GM23338 (cell line): ENCODE measurements around the gene KRT3. TPM values are rescaled to one million over a fixed set of nuclear protein-coding genes. Genes with fewer than 3 reads are reported as not detected.

Experiments used
- CREB1 ChIP-seq: fragments of 250-450 bp; sonication (Bioruptor Pico); IDR thresholded peaks from 2 replicates; pipeline ENCODE4 v1.5.0; 2020; ENCODE audit warnings: low read depth, mild to moderate bottlenecking, moderate library complexity
- EZH2phosphoT487 ChIP-seq: fragments of 200-600 bp; sonication (generic); IDR thresholded peaks from one replicate; pipeline ENCODE4 v1.8.1; 2018; ENCODE audit warnings: antibody characterized with exemption; ENCODE audit not compliant: unreplicated experiment
- NANOG ChIP-seq: IDR thresholded peaks from 2 replicates; pipeline ENCODE4 v1.6.1; 2016; ENCODE audit warnings: antibody characterized with exemption, borderline replicate concordance
- POLR2AphosphoS5 ChIP-seq: IDR thresholded peaks from 2 replicates; pipeline ENCODE4 v1.6.1; 2016; ENCODE audit warnings: antibody characterized with exemption, low read depth
- ZNF331 ChIP-seq: fragments of 250-450 bp; sonication (Bioruptor Pico); IDR thresholded peaks from 2 replicates; pipeline ENCODE4 v1.5.0; 2020; ENCODE audit warnings: low read depth, mild to moderate bottlenecking, moderate library complexity
- polyA plus RNA-seq: library from polyadenylated mRNA; unstranded; fragments of >200 nt; fragmentation: Nextera tagmentation; extraction: Ambion mirVana; gene quantifications from 2 replicates; pipeline ENCODE4 v1.2.1, GENCODE V29; 2016
- total RNA-seq: library from RNA; depleted of rRNA; stranded (reverse); fragments of >200 nt; shearing (Covaris generic); gene quantifications from 2 replicates; pipeline ENCODE4 v1.2.3, GENCODE V29; 2014
- TF ChIP-seq, protein P1 (sequence below): fragments of 250-450 bp; sonication (Bioruptor Pico); IDR thresholded peaks from 2 replicates; pipeline ENCODE4 v1.5.0; 2020; ENCODE audit warnings: mild to moderate bottlenecking, moderate library complexity
- TF ChIP-seq, protein P2 (sequence below), 2 experiments: fragments of 200-600 bp in 1 of 2; sonication (generic) in 1 of 2; conservative IDR thresholded peaks; 2 replicates each; pipeline versions ENCODE4 v1.5.1 to v1.6.1; 2016 to 2017; ENCODE audit warnings: antibody characterized with exemption in 2 of 2, low read depth in 2 of 2, mild to moderate bottlenecking in 2 of 2, moderate library complexity in 1 of 2
- TF ChIP-seq, protein P3 (sequence below): IDR thresholded peaks from 2 replicates; pipeline ENCODE4 v1.6.1; 2016; ENCODE audit warnings: antibody characterized with exemption

Gene KRT3
- total and polyA plus RNA-seq, 2 experiments from 2014 or later: not detected

DNA sequence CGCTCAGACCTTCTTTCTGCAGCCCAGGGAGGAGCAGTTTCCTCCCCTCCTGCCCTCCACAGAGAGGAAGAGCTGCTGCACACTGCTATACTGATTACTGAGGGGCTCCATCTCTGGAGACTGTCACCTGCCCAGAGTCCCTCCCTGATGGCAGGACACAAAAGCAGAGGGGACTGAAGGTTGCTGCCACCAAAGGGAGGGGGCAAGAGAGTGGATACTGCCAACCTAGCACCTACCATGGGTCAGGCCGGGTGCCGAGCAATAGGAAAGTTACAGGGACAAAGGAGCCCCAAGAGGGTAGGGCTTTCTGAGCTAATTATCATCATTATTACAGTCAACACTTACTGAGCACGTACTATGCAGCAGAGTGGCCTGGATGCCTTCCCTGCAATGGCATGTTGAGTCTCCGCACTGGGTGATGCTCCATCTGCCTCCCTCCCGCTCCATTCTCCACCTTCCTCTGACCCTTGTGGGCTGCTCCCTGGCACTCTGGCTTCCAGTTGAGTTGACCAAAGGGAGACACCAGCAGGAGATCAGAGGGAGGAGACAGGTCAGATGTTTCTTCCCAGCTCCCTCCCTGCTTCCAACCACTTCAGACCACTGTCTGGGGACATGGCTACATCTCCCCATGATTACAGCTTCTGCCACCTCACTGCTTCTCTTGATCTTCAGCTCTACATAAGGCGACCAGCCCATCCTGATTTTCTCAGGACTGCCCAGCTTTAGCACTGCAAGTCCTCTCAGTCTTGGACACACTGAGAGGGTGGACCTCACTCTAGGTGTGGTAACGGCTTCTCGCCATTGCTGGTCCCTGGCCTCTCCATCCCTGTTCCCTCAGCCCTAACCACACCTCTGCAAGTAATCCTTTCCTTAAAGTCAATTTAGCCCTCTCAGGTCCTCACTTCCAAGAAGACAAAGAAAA, 40.8 kb upstream of the KRT3 start (continued):
- TF ChIP-seq, protein P1, sequence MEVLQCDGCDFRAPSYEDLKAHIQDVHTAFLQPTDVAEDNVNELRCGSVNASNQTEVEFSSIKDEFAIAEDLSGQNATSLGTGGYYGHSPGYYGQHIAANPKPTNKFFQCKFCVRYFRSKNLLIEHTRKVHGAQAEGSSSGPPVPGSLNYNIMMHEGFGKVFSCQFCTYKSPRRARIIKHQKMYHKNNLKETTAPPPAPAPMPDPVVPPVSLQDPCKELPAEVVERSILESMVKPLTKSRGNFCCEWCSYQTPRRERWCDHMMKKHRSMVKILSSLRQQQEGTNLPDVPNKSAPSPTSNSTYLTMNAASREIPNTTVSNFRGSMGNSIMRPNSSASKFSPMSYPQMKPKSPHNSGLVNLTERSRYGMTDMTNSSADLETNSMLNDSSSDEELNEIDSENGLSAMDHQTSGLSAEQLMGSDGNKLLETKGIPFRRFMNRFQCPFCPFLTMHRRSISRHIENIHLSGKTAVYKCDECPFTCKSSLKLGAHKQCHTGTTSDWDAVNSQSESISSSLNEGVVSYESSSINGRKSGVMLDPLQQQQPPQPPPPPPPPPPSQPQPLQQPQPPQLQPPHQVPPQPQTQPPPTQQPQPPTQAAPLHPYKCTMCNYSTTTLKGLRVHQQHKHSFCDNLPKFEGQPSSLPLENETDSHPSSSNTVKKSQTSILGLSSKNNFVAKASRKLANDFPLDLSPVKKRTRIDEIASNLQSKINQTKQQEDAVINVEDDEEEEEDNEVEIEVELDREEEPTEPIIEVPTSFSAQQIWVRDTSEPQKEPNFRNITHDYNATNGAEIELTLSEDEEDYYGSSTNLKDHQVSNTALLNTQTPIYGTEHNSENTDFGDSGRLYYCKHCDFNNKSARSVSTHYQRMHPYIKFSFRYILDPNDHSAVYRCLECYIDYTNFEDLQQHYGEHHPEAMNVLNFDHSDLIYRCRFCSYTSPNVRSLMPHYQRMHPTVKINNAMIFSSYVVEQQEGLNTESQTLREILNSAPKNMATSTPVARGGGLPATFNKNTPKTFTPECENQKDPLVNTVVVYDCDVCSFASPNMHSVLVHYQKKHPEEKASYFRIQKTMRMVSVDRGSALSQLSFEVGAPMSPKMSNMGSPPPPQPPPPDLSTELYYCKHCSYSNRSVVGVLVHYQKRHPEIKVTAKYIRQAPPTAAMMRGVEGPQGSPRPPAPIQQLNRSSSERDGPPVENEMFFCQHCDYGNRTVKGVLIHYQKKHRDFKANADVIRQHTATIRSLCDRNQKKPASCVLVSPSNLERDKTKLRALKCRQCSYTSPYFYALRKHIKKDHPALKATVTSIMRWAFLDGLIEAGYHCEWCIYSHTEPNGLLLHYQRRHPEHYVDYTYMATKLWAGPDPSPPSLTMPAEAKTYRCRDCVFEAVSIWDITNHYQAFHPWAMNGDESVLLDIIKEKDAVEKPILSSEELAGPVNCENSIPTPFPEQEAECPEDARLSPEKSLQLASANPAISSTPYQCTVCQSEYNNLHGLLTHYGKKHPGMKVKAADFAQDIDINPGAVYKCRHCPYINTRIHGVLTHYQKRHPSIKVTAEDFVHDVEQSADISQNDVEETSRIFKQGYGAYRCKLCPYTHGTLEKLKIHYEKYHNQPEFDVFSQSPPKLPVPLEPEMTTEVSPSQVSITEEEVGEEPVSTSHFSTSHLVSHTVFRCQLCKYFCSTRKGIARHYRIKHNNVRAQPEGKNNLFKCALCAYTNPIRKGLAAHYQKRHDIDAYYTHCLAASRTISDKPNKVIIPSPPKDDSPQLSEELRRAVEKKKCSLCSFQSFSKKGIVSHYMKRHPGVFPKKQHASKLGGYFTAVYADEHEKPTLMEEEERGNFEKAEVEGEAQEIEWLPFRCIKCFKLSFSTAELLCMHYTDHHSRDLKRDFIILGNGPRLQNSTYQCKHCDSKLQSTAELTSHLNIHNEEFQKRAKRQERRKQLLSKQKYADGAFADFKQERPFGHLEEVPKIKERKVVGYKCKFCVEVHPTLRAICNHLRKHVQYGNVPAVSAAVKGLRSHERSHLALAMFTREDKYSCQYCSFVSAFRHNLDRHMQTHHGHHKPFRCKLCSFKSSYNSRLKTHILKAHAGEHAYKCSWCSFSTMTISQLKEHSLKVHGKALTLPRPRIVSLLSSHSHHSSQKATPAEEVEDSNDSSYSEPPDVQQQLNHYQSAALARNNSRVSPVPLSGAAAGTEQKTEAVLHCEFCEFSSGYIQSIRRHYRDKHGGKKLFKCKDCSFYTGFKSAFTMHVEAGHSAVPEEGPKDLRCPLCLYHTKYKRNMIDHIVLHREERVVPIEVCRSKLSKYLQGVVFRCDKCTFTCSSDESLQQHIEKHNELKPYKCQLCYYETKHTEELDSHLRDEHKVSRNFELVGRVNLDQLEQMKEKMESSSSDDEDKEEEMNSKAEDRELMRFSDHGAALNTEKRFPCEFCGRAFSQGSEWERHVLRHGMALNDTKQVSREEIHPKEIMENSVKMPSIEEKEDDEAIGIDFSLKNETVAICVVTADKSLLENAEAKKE (CRISPR knock-in tag): no peak
- no peak for TF ChIP-seq ZNF331 (CRISPR knock-in tag)
- no peak for TF ChIP-seq CREB1 (CRISPR knock-in tag)
- no peak for TF ChIP-seq NANOG
- TF ChIP-seq POLR2AphosphoS5: no peak
- no peak for TF ChIP-seq EZH2phosphoT487
- TF ChIP-seq, protein P2, sequence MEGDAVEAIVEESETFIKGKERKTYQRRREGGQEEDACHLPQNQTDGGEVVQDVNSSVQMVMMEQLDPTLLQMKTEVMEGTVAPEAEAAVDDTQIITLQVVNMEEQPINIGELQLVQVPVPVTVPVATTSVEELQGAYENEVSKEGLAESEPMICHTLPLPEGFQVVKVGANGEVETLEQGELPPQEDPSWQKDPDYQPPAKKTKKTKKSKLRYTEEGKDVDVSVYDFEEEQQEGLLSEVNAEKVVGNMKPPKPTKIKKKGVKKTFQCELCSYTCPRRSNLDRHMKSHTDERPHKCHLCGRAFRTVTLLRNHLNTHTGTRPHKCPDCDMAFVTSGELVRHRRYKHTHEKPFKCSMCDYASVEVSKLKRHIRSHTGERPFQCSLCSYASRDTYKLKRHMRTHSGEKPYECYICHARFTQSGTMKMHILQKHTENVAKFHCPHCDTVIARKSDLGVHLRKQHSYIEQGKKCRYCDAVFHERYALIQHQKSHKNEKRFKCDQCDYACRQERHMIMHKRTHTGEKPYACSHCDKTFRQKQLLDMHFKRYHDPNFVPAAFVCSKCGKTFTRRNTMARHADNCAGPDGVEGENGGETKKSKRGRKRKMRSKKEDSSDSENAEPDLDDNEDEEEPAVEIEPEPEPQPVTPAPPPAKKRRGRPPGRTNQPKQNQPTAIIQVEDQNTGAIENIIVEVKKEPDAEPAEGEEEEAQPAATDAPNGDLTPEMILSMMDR (conservative IDR thresholded peaks at IDR 0.05; ENCODE audit: low read depth in 2 of 2): no peak
- TF ChIP-seq, protein P3, sequence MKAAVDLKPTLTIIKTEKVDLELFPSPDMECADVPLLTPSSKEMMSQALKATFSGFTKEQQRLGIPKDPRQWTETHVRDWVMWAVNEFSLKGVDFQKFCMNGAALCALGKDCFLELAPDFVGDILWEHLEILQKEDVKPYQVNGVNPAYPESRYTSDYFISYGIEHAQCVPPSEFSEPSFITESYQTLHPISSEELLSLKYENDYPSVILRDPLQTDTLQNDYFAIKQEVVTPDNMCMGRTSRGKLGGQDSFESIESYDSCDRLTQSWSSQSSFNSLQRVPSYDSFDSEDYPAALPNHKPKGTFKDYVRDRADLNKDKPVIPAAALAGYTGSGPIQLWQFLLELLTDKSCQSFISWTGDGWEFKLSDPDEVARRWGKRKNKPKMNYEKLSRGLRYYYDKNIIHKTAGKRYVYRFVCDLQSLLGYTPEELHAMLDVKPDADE: no peak
